ENCODE measurements around the gene EXOC1L.

- no peak for TF ChIP-seq ZNF384 (IDR thresholded peaks at IDR 0.05)
- TF ChIP-seq FOXA1 (IDR thresholded peaks at IDR 0.05) = no peak
- no peak for TF ChIP-seq SP1 (IDR thresholded peaks at IDR 0.05)
- TF ChIP-seq FOXK2 (IDR thresholded peaks at IDR 0.05) = no peak
- no peak for TF ChIP-seq ELF4 (IDR thresholded peaks at IDR 0.05)
- no peak for TF ChIP-seq HDGF (IDR thresholded peaks at IDR 0.05; ENCODE audit: borderline replicate concordance)
- TF ChIP-seq TARDBP (IDR thresholded peaks at IDR 0.05) = no peak
- TF ChIP-seq CTBP1 (IDR thresholded peaks at IDR 0.05; ENCODE audit: borderline replicate concordance) = no peak
- TF ChIP-seq NFRKB (IDR thresholded peaks at IDR 0.05) = no peak
- no peak for TF ChIP-seq SUZ12 (IDR thresholded peaks at IDR 0.05)
Measured at GRCh38 chr4:55865228-55865806, 45.7 kb downstream of the EXOC1L start.

All from HEK293T (cell line).